ENCODE results near the gene PDAP1.

Gene PDAP1

GRCh38 chr7:99408379-99409191, at the start of gene PDAP1, which contains the start of gene BUD31:
Gene PDAP1, minus strand, starts transcription at chr7:99408597. Its CDS starts 49 bp downstream, at chr7:99408548.
Gene BUD31, plus strand, starts transcription at chr7:99408969. Its CDS starts 2,124 bp downstream, at chr7:99411093.
- DNase-seq, result peak; percentile 97

GRCh38 chr7:99457650-99458493, 49.5 kb upstream of the PDAP1 start:
- no peak for DNase-seq

- no peak for DNase-seq
Observed at GRCh38 chr7:99457050-99457649, 48.8 kb upstream of the PDAP1 start.

- DNase-seq, result no peak
Observed at GRCh38 chr7:99456288-99456687, 47.9 kb upstream of the PDAP1 start.

- no peak for DNase-seq
Observed at GRCh38 chr7:99455874-99456273, 47.5 kb upstream of the PDAP1 start.

GRCh38 chr7:99453105-99453504, 44.7 kb upstream of the PDAP1 start:
- peak; percentile 51 for DNase-seq

- DNase-seq, result no peak
Observed at GRCh38 chr7:99452541-99452940, 44.1 kb upstream of the PDAP1 start.

GRCh38 chr7:99451936-99452335, 43.5 kb upstream of the PDAP1 start:
- no peak for DNase-seq

- no peak for DNase-seq
Observed at GRCh38 chr7:99449326-99449725, 40.9 kb upstream of the PDAP1 start.

- DNase-seq, result no peak
Observed at GRCh38 chr7:99448855-99449254, 40.5 kb upstream of the PDAP1 start.

- no peak for DNase-seq
Observed at GRCh38 chr7:99447943-99448342, 39.5 kb upstream of the PDAP1 start.

- DNase-seq, result no peak
Observed at GRCh38 chr7:99446096-99446495, 37.7 kb upstream of the PDAP1 start.

- peak; percentile 70 for DNase-seq
Observed at GRCh38 chr7:99440195-99440594, 31.8 kb upstream of the PDAP1 start.

- DNase-seq, result peak; percentile 99
Observed at GRCh38 chr7:99438573-99439480, 30.4 kb upstream of the PDAP1 start, which contains the start of the genes CPSF4 and PTCD1. Gene CPSF4, plus strand, starts transcription at chr7:99438943. Its CDS starts 140 bp downstream, at chr7:99439083. Gene PTCD1, minus strand, starts transcription at chr7:99438798. Its CDS starts 3,556 bp downstream, at chr7:99435242.

- no peak for DNase-seq
Observed at GRCh38 chr7:99437946-99438572, 29.7 kb upstream of the PDAP1 start.

GRCh38 chr7:99433158-99433557, 24.8 kb upstream of the PDAP1 start:
- DNase-seq, result no peak

- DNase-seq, result peak; percentile 99
Observed at GRCh38 chr7:99431756-99432540, 23.6 kb upstream of the PDAP1 start.

GRCh38 chr7:99429756-99430155, 21.4 kb upstream of the PDAP1 start:
- DNase-seq, result no peak

- no peak for DNase-seq
Observed at GRCh38 chr7:99428972-99429566, 20.7 kb upstream of the PDAP1 start.
